GM18951 (cell line): ENCODE results near the gene NSUN2.
"Not testable (repeated sequence)": the region's sequence is repeated elsewhere in the genome, so short reads cannot be mapped to it uniquely, and the experiment has no call there.

ENCODE experiments used
- POLR2A ChIP-seq: IDR thresholded peaks from 4 replicates; pipeline ENCODE4 v1.6.1; 2011; ENCODE audit warnings: mild to moderate bottlenecking; ENCODE audit not compliant: insufficient read length, insufficient read depth; ENCODE audit errors: extremely low read depth
- in situ Hi-C: fragments of 300-500 bp; cut with MboI; formaldehyde crosslinking; loops from one replicate; pipeline ENCODE4 v1.12.0; 2022; ENCODE audit warnings: low sequenced_read_pairs, mixed read lengths, inconsistent platforms; ENCODE audit not compliant: unreplicated experiment

Gene NSUN2

GRCh38 chr5:6632888-6633468, at the start of gene NSUN2, which contains the start of gene SRD5A1:
NSUN2 (minus strand) TSS chr5:6633044; CDS start chr5:6632979, 65 bp downstream.
SRD5A1 (plus strand) TSS chr5:6633440; CDS start chr5:6633577, 137 bp downstream.
- in situ Hi-C loops, result no loop called here
- peak; percentile 83 for TF ChIP-seq POLR2A

GRCh38 chr5:6682239-6682638, 49.4 kb upstream of the NSUN2 start:
- no peak for TF ChIP-seq POLR2A
- in situ Hi-C loops, result no loop called here

GRCh38 chr5:6681682-6682081, 48.8 kb upstream of the NSUN2 start:
- in situ Hi-C loops, result no loop called here
- no peak for TF ChIP-seq POLR2A

- no peak for TF ChIP-seq POLR2A
- in situ Hi-C loops, result no loop called here
Measured at GRCh38 chr5:6680922-6681321, 48.1 kb upstream of the NSUN2 start.

- no peak for TF ChIP-seq POLR2A
- in situ Hi-C loops, result no loop called here
Measured at GRCh38 chr5:6678385-6678784, 45.5 kb upstream of the NSUN2 start.

GRCh38 chr5:6676702-6677101, 43.9 kb upstream of the NSUN2 start:
- TF ChIP-seq POLR2A, result no peak
- in situ Hi-C loops, result no loop called here

GRCh38 chr5:6675784-6676491, 43.1 kb upstream of the NSUN2 start:
- no peak for TF ChIP-seq POLR2A
- in situ Hi-C loops, result no loop called here

- in situ Hi-C loops, result no loop called here
Measured at GRCh38 chr5:6674886-6675285, 42.0 kb upstream of the NSUN2 start.

GRCh38 chr5:6674421-6674820, 41.6 kb upstream of the NSUN2 start:
- in situ Hi-C loops, result no loop called here
- no peak for TF ChIP-seq POLR2A

More at GRCh38 chr5:6674886-6675285, 42.0 kb upstream of the NSUN2 start:
- TF ChIP-seq POLR2A, result no peak

- TF ChIP-seq POLR2A, result no peak
- in situ Hi-C loops, result no loop called here
Measured at GRCh38 chr5:6673963-6674362, 41.1 kb upstream of the NSUN2 start.

GRCh38 chr5:6673031-6673430, 40.2 kb upstream of the NSUN2 start:
- in situ Hi-C loops, result no loop called here

GRCh38 chr5:6668717-6669116, 35.9 kb upstream of the NSUN2 start:
- in situ Hi-C loops, result not testable (repeated sequence)

More at GRCh38 chr5:6673031-6673430, 40.2 kb upstream of the NSUN2 start:
- no peak for TF ChIP-seq POLR2A

GRCh38 chr5:6667648-6668047, 34.8 kb upstream of the NSUN2 start:
- in situ Hi-C loops, result no loop called here
- TF ChIP-seq POLR2A, result no peak

GRCh38 chr5:6666762-6667161, 33.9 kb upstream of the NSUN2 start:
- TF ChIP-seq POLR2A, result no peak
- in situ Hi-C loops, result no loop called here
